Memory B cell (primary cell): ENCODE results near the gene ATP5ME.
"Not testable (repeated sequence)": the region's sequence is repeated elsewhere in the genome, so short reads cannot be mapped to it uniquely, and the experiment has no call there.

Experiments used
- ATAC-seq: fragments of 150-1000 bp; cut with Tn5 transposase; 2 replicates; pipeline ENCODE4 v1.10.0; 2021; ENCODE audit warnings: low read depth, mild to moderate bottlenecking, moderate library complexity
- DNase-seq, 2 donors: peaks; one replicate each; pipeline ENCODE4 v3.0.0; 2022; ENCODE audit warnings: low spot score in 2 of 2
- H3K27ac Mint-ChIP-seq: one replicate; pipeline ENCODE4 v1.8.0; 2022; ENCODE audit warnings: mild to moderate bottlenecking, moderate library complexity, mixed read lengths
- H3K27me3 Mint-ChIP-seq: one replicate; pipeline ENCODE4 v1.8.0; 2022; ENCODE audit warnings: mixed read lengths
- H3K36me3 Mint-ChIP-seq: one replicate; pipeline ENCODE4 v1.8.0; 2022; ENCODE audit warnings: mild to moderate bottlenecking, mixed read lengths
- H3K4me1 Mint-ChIP-seq: one replicate; pipeline ENCODE4 v1.8.0; 2022; ENCODE audit warnings: mixed read lengths
- H3K4me3 Mint-ChIP-seq: one replicate; pipeline ENCODE4 v1.8.0; 2022; ENCODE audit warnings: mild to moderate bottlenecking, moderate library complexity, mixed read lengths
- H3K9me3 Mint-ChIP-seq: one replicate; pipeline ENCODE4 v1.8.0; 2022; ENCODE audit warnings: mixed read lengths

The ATP5ME gene

DNA sequence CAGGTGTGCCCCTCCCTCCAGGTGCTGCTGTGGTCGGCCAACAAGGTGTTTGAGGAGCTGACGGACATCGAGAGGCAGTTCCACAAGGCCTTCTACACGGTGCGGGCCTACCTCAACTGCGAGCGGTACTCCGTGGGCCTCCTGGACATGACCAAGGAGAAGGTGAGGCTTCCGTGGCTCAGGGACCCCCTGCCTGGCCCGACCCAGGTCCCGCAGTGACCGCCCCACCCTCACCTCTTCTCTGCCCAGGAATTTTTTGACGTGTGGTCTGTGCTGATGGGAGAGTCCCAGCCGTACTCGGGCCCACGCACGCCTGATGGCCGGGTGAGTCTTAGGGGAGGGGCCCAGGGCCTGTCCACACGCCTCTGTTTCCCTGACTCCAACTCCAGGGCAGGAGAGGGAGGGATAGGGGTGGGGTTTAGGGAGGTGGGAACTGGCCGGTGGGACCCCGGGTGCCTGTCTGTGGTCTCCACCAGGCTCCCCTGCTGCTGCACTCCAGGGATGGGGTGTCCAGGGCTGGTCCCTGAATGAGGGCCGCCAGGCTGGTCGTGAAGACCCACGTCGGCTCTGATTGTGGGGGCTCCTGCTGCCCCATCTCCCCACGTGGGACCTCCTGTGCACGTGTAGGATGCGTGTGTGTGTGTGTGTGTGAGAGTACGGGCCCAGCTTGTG is 20.1 kb downstream of the ATP5ME start:
- H3K27me3 Mint-ChIP-seq, result peaks cover 9% of the 10 kb centered on the region
- H3K36me3 Mint-ChIP-seq, result no peaks in the 10 kb centered on the region
- DNase-seq (no peak), ATAC-seq (no peak)
- no peak overlapping the region for H3K4me3 Mint-ChIP-seq
- H3K27ac Mint-ChIP-seq, result no peak overlapping the region
- H3K9me3 Mint-ChIP-seq, result no peaks in the 10 kb centered on the region
- H3K4me1 Mint-ChIP-seq, result peaks cover 2% of the 10 kb centered on the region

DNA sequence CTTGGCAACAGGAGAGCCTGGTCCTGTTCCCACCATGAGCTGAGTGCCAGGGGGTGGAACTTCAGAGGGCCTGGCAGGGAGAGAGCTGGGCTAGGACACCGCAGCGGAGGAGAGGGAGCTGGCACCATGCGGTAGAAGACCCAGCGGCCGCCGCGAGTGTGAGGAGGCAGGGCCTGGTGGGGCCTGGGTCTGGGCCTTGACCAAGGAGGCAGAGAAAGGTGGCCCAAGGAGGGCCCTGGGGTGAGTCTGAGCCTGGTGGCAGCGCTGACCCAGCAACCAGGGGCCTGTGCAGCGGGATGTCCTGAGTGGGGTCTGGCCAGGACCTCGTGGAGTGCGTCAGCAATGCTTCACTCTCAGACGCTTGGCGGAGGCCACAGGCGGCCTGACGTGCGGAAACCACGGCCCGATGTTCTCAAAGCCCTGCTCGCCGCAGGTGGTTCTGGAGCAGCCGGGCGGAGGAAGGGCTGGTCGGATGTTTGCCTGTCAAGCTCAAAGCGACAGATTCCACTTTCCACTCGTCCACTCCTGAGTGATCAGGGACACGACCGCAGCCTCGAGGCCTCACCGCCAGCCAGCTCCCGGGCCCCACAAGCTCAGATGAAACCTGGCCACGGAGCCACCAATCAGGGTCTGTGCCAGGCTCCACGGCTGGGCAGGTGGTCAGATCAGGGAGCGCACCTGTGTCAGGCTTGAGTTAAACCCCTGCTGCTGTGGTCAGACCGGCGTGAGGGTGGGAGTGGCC is 20.8 kb downstream of the ATP5ME start:
- DNase-seq (no peak), ATAC-seq (no peak)
- H3K9me3 Mint-ChIP-seq, result no peaks in the 10 kb centered on the region
- peaks cover 9% of the 10 kb centered on the region for H3K27me3 Mint-ChIP-seq
- H3K36me3 Mint-ChIP-seq, result no peaks in the 10 kb centered on the region
- no peak overlapping the region for H3K27ac Mint-ChIP-seq
- H3K4me3 Mint-ChIP-seq, result no peak overlapping the region
- peaks cover 2% of the 10 kb centered on the region for H3K4me1 Mint-ChIP-seq

DNA sequence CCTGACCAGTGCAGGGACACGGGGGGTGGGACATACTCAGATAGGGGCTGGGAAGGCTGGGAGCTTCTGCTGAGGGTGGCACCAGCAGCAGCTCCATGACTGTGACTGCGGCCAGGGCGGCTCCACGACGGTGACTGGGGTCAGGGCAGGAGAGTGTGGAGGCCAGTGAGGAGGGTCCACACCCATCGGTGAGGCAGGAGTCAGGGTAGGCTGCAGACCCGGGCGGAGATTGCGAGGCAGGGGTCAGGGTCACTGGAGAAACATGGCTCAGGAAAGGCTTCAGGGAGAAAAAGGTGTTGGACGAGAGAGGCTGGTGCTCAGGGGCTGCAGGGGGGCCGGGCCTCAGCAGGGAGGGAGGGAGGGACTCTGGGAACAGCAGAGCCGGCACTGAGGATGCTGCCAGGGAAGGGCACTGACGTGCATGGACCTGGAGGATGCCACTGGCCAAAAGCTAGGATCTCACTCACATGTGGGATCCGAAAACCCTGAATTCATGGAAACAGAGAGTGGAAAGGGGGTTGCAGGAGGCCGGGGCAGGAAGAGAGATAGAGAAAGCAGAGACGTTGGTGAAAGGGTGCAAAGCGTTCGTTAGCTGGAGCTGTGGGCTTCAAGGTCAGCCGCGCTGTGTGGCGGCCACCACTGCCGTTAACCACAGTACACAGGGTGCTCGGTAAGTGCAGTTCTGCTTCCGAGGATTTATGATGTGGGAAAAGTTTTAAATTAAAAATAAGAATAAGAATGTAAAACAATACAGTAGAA is 22.0 kb downstream of the ATP5ME start:
- Mint-ChIP-seq H3K9me3 (no peaks in the 10 kb centered on the region), H3K27me3 (peaks cover 9% of the 10 kb centered on the region), H3K27ac (no peak overlapping the region), H3K4me1 (peaks cover 2% of the 10 kb centered on the region), H3K4me3 (no peak overlapping the region), H3K36me3 (no peaks in the 10 kb centered on the region)
- ATAC-seq (no peak), DNase-seq (no peak)

DNA sequence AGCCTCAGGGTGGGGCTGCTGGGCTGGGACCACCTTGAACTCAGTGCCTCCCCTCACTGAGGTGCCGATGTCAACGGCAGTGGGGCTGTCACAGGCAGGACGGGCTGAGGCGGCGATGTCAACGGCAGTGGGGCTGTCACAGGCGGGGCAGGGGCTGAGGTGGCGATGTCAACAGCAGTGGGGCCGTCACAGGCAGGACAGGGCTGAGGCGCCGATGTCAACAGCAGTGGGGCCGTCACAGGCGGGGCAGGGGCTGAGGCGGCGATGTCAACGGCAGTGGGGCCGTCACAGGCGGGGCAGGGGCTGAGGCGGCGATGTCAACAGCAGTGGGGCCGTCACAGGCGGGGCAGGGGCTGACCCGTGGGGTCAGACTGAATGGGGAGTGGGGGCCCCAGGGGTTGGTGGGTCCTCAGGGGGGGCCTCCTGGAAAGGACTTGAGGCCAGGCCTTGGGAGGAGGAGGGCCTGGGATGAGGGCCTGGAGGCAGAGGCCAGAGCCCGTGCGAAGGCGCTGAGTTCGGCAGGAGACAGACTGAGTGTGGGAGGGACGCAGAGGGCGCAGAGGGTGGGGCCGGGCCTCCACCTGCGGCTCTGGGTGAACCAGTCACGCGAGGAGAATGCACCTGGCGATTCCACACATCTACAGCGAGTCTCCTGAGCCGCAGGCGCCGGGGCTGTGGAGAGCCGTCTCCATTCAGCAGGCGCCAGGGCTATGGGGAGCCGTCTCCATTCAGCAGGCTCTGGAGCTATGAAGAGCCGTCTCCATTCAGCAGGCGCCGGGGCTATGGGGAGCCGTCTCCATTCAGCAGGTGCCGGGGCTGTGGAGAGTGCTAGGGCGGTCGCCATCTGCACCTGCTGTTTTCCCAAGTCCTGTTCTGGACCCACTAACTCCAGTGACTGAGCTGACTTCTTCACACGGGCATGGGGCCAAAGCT is 22.9 kb downstream of the ATP5ME start:
- H3K4me1 Mint-ChIP-seq, result peaks cover 2% of the 10 kb centered on the region
- no peak for ATAC-seq
- peaks cover 12% of the 10 kb centered on the region for H3K27me3 Mint-ChIP-seq
- H3K9me3 Mint-ChIP-seq, result no peaks in the 10 kb centered on the region
- H3K4me3 Mint-ChIP-seq, result no peak overlapping the region
- DNase-seq, result no peak
- H3K36me3 Mint-ChIP-seq, result no peaks in the 10 kb centered on the region
- H3K27ac Mint-ChIP-seq, result no peak overlapping the region

DNA sequence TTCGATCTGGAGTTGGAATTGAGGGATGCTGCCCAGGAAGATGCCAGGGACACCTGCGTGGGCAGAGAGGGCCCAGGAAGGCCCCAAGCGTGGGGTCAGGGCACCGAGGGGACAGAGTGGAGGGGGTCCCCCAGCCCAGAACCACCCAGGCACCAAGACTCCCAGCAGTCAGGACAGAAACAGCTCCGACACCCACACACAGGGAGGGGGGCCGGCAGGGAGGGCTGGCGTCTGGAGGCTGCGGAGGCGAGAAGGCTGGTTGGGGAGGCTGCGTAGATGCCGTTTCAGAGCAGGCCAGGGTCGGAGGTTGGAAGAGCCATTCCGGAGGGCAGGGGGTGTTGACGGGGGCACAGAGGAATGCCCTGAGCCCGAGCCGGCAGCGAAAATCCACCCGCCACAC is 23.6 kb downstream of the ATP5ME start:
- peaks cover 16% of the 10 kb centered on the region for H3K27me3 Mint-ChIP-seq
- H3K4me1 Mint-ChIP-seq, result peaks cover 2% of the 10 kb centered on the region
- H3K36me3 Mint-ChIP-seq, result no peaks in the 10 kb centered on the region
- DNase-seq, result no peak
- ATAC-seq, result no peak
- no peak overlapping the region for H3K4me3 Mint-ChIP-seq
- H3K9me3 Mint-ChIP-seq, result peaks cover 2% of the 10 kb centered on the region
- H3K27ac Mint-ChIP-seq, result no peak overlapping the region

DNA sequence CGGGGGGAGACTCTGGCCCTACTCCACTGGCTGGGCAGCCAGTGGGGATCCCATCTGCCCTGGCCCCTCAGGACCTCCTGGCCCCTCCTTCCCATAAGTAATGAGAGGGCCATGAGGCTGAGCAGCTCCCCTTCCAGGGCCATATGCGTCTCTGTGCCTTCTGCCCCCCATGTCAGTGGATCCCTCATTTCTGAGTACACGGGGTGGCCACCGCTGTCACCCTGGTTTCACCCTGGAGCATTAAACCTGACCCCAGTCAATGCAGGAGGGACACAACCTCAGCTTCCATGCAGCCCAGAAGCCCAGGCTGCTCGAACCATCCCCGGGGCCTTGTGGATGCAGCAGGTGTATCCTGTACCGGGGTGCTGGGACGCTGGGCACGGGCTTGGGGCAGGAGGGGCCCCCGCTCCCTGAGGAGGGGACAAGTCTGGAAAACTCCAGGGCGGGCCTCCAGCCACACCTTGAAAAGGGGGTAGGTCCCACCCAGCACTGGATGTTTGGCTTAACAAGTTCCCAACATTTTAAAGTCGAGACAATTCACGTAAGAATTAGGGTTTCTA is 24.2 kb downstream of the ATP5ME start:
- no peak for ATAC-seq
- H3K9me3 Mint-ChIP-seq, result peaks cover 2% of the 10 kb centered on the region
- no peak overlapping the region for H3K27ac Mint-ChIP-seq
- H3K4me1 Mint-ChIP-seq, result peaks cover 2% of the 10 kb centered on the region
- no peak for DNase-seq
- H3K36me3 Mint-ChIP-seq, result no peaks in the 10 kb centered on the region
- H3K4me3 Mint-ChIP-seq, result no peak overlapping the region
- H3K27me3 Mint-ChIP-seq, result peaks cover 16% of the 10 kb centered on the region

DNA sequence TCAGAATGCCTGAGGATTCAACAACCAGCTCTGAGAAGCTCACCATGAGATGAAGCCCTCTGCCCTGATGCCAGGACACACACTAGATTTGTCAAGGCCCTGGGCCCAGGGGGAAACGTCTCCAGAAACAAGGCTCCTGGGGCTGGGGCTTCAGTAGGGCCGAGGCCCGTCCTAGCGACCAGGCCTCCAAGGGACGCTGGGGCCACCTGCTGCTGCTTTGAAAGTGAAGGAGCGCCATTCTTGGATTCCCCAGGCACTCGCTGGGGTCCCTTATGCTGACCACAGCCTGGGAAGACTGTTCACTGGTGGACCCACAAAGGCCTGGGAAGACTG is 24.8 kb downstream of the ATP5ME start:
- H3K9me3 Mint-ChIP-seq, result peaks cover 2% of the 10 kb centered on the region
- DNase-seq (no peak), ATAC-seq (no peak)
- no peaks in the 10 kb centered on the region for H3K36me3 Mint-ChIP-seq
- no peak overlapping the region for H3K4me3 Mint-ChIP-seq
- peaks cover 2% of the 10 kb centered on the region for H3K4me1 Mint-ChIP-seq
- peaks cover 16% of the 10 kb centered on the region for H3K27me3 Mint-ChIP-seq
- H3K27ac Mint-ChIP-seq, result no peak overlapping the region

DNA sequence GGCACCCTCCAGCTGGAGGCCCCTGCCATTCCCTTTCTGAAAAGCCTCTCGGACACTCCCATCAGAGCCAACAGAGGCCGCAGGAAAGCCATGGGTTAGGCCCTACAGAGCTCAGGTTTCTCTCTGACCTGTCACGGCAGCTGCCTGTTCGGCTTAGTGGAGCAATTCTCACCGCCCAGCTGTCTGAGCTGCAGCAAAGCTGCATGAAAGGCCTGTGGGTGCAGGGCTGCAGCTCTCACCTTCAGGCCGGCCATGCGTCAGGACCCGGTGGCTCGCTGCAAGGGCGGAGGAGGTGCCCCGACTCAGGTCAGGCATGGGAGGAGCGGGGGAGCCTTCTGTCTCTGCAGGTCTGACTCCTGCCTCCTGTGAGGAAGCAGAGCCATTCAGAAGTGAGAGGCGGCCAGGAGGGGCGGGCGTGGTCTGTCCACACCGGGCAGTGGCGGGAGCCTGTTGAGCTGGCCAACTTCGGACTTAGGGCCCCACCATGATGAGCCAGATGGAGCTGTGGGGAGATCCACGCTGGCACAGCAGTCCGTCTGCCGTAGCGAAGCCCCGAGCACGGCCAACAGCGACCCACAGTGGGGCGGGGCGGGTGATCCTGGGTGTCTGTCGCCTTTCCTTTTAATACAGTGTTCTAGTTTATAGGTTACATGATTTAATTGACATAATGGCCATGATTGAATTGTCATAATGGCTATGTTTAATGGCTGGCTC is 25.3 kb downstream of the ATP5ME start:
- no peak overlapping the region for H3K4me3 Mint-ChIP-seq
- no peaks in the 10 kb centered on the region for H3K36me3 Mint-ChIP-seq
- H3K27ac Mint-ChIP-seq, result no peak overlapping the region
- DNase-seq (no peak), ATAC-seq (no peak)
- H3K9me3 Mint-ChIP-seq, result peaks cover 2% of the 10 kb centered on the region
- H3K27me3 Mint-ChIP-seq, result peaks cover 16% of the 10 kb centered on the region
- H3K4me1 Mint-ChIP-seq, result peaks cover 2% of the 10 kb centered on the region

DNA sequence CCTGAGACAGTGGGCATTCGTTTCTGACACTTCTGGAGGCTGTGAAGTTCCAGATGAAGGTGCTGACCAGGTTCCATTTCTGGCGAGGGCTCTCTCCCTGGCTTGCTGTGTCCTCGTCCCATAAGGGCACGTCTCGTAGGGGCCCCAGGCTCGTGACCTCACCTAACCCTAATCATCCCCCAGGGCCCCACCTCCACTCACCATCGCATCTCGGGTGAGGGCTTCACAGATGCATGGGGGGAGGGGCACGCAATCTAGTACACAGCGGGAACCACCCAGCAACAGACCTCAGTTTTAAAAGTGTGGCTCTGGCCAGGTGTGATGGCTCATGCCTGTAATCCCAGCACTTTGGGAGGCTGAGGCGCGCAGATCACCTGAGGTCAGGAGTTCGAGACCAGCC is 26.6 kb downstream of the ATP5ME start:
- H3K27me3 Mint-ChIP-seq, result peaks cover 14% of the 10 kb centered on the region
- peaks cover 2% of the 10 kb centered on the region for H3K9me3 Mint-ChIP-seq
- no peak overlapping the region for H3K27ac Mint-ChIP-seq
- no peak overlapping the region for H3K4me3 Mint-ChIP-seq
- H3K36me3 Mint-ChIP-seq, result peaks cover 3% of the 10 kb centered on the region
- H3K4me1 Mint-ChIP-seq, result no peaks in the 10 kb centered on the region
- ATAC-seq (no peak), DNase-seq (no peak)

DNA sequence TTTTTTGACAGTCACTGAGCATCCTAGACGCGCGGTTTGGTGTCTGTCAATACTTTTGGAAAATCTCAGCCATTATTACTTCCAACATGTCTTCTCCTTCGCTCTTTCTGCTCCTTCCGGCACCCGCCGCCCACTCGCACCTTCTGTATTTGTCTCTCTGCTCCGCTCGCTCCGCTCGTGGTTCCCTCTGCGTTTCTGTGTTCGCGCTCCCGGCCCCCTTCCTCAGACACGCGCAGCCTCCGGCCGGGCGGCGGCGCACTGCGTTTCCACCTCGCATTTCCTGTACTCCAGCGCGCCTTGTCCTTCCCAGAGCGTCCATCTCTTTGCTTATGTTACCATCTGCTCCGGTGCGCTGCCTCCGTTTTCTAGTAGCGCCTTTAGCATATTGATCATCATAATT is 27.6 kb downstream of the ATP5ME start:
- Mint-ChIP-seq H3K4me1 (no peaks in the 10 kb centered on the region), H3K27ac (no peak overlapping the region), H3K9me3 (peaks cover 2% of the 10 kb centered on the region), H3K27me3 (peaks cover 10% of the 10 kb centered on the region), H3K4me3 (no peak overlapping the region), H3K36me3 (peaks cover 3% of the 10 kb centered on the region)
- ATAC-seq (no peak), DNase-seq (no peak)

DNA sequence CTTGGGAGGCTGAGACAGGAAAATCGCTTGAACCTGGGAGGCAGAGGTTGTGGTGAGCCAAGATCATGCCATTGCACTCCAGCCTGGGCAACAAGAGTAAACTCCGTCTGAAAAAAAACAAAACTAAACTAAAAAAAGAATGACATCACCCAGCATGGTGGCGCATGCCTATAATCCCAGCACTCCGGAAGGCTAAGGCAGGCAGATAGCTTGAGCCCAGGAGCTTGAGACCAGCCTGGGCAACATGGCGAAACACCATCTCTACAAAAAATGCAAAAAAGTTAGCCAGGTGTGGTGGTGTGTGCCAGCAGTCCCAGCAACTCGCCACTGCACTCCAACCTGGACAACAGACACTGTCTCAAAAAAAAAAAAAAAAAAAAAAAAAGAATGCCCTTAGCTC is 31.7 kb downstream of the ATP5ME start:
- not testable (repeated sequence) for DNase-seq, H3K4me3 Mint-ChIP-seq, H3K36me3 Mint-ChIP-seq, H3K9me3 Mint-ChIP-seq, H3K4me1 Mint-ChIP-seq, H3K27ac Mint-ChIP-seq, ATAC-seq
- peaks cover 15% of the 10 kb centered on the region for H3K27me3 Mint-ChIP-seq

DNA sequence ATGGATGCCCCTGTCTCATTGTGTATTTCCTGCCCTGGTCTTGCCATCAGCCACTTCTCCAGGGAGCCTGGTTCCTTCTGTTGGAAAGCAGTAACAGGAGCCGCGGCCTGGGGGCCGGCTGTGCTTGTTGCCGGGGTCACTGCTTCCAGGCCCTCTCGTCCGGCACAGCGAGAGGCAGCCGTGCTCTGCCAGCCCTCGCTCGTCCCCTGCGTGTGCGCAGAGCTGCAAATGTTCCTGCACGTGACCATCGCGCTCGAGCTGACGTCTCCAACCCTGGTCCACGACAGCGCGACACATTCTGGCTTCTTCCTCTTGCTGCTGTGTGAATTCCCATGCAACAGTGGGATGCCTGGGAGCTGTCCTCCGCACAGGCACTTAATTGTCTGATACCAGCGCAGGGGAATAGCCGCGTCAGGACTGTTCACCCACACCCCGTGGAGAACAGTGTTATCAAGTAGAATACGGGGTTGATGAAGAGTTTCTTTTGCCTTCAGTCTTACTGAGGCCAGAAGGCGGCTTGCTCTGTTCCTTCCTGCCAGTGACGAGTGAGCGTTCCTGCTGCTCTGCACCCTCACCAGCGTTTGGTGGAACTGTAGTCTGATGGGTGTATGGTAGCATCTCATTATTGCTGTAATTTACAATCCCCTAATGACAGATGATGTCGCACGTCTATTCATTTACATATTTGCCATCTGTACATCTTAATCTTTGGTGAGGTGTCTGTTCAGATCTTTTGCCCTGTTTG is 36.4 kb downstream of the ATP5ME start:
- Mint-ChIP-seq H3K4me3 (no peak overlapping the region), H3K27me3 (peaks cover 18% of the 10 kb centered on the region), H3K4me1 (no peaks in the 10 kb centered on the region), H3K36me3 (peaks cover 4% of the 10 kb centered on the region), H3K27ac (no peak overlapping the region), H3K9me3 (no peaks in the 10 kb centered on the region)
- ATAC-seq (no peak), DNase-seq (no peak)
